ENCODE data around the gene ZKSCAN2. TPM values are rescaled to one million over a fixed set of nuclear protein-coding genes. Genes with fewer than 3 reads are reported as not detected.

Gene ZKSCAN2
- total and polyA plus RNA-seq, 9 of the 15 experiments (the other 6 are each of a cell fraction or from before 2014, with no cell fraction given), result 1.3 to 9.5 (median 4.2) TPM

DNA sequence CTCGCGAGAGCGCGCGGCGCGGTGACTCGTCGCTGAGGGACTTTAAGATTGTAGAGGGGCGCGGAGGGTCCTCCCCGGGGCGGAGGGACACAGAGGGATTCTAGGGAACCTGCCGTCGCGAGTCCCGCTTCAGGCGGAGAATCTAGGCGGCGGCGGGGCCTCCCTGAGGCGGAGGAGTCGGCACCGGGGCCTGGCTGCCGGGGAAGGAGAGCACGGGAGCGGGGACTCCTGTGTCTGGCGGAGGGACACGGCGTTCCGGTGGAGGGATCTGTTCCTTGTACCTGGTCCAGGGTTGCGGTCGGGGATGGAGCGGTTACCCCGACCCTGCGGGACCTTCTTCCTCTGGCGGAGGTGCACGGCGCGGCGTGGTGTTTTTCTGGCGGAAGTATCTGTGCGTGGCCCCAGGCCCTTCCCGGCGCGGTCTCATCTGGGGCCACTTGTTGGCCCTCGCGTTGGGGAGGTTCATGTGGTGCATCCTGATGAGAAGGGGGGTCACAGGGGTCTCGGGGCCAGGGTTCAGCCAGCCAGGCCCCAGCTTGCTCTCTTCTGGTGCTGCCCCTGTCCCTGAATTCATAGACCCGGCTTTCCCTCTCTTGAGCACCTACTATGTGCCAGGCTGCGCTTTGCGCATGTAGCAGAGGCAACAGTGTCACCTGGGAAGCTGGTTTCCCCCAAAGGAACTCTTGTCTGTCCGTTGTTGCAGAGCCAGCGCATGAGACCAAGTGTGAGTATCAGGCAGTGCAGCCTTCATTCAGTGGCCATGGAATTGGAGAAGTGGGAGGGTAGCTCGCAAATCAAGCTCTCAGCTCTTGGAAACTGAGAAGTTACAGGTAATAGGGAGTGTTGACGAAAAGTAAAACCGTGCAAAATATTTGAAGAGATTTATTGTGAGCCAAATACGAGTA lies 563 bp upstream of the ZKSCAN2 start (continued):
- TF ChIP-seq KLF6 (CRISPR knock-in tag; IDR thresholded peaks at IDR 0.05; ENCODE audit: borderline replicate concordance) (peak; percentile 67; the same call in 1 of the 2 replicates), PYGO2 (tag; IDR thresholded peaks at IDR 0.05) (no peak), TRIM28 (IDR thresholded peaks at IDR 0.05) (no peak), NFE2L1 (tag; IDR thresholded peaks at IDR 0.05; ENCODE audit: borderline replicate concordance, low read depth) (no peak), KLF10 (CRISPR knock-in tag; IDR thresholded peaks at IDR 0.05) (no peak), NFYB (IDR thresholded peaks at IDR 0.05; ENCODE audit: extremely low read depth, insufficient read length) (no peak)
- TF ChIP-seq, protein P1, sequence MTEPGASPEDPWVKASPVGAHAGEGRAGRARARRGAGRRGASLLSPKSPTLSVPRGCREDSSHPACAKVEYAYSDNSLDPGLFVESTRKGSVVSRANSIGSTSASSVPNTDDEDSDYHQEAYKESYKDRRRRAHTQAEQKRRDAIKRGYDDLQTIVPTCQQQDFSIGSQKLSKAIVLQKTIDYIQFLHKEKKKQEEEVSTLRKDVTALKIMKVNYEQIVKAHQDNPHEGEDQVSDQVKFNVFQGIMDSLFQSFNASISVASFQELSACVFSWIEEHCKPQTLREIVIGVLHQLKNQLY (CRISPR knock-in tag; conservative IDR thresholded peaks at IDR 0.05), result no peak
- TF ChIP-seq, protein P2, sequence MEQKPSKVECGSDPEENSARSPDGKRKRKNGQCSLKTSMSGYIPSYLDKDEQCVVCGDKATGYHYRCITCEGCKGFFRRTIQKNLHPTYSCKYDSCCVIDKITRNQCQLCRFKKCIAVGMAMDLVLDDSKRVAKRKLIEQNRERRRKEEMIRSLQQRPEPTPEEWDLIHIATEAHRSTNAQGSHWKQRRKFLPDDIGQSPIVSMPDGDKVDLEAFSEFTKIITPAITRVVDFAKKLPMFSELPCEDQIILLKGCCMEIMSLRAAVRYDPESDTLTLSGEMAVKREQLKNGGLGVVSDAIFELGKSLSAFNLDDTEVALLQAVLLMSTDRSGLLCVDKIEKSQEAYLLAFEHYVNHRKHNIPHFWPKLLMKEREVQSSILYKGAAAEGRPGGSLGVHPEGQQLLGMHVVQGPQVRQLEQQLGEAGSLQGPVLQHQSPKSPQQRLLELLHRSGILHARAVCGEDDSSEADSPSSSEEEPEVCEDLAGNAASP (IDR thresholded peaks at IDR 0.05), result no peak
- TF ChIP-seq, protein P3, sequence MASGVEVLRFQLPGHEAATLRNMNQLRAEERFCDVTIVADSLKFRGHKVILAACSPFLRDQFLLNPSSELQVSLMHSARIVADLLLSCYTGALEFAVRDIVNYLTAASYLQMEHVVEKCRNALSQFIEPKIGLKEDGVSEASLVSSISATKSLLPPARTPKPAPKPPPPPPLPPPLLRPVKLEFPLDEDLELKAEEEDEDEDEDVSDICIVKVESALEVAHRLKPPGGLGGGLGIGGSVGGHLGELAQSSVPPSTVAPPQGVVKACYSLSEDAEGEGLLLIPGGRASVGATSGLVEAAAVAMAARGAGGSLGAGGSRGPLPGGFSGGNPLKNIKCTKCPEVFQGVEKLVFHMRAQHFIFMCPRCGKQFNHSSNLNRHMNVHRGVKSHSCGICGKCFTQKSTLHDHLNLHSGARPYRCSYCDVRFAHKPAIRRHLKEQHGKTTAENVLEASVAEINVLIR (CRISPR knock-in tag; IDR thresholded peaks at IDR 0.05), result no peak
- TF ChIP-seq, protein P4, sequence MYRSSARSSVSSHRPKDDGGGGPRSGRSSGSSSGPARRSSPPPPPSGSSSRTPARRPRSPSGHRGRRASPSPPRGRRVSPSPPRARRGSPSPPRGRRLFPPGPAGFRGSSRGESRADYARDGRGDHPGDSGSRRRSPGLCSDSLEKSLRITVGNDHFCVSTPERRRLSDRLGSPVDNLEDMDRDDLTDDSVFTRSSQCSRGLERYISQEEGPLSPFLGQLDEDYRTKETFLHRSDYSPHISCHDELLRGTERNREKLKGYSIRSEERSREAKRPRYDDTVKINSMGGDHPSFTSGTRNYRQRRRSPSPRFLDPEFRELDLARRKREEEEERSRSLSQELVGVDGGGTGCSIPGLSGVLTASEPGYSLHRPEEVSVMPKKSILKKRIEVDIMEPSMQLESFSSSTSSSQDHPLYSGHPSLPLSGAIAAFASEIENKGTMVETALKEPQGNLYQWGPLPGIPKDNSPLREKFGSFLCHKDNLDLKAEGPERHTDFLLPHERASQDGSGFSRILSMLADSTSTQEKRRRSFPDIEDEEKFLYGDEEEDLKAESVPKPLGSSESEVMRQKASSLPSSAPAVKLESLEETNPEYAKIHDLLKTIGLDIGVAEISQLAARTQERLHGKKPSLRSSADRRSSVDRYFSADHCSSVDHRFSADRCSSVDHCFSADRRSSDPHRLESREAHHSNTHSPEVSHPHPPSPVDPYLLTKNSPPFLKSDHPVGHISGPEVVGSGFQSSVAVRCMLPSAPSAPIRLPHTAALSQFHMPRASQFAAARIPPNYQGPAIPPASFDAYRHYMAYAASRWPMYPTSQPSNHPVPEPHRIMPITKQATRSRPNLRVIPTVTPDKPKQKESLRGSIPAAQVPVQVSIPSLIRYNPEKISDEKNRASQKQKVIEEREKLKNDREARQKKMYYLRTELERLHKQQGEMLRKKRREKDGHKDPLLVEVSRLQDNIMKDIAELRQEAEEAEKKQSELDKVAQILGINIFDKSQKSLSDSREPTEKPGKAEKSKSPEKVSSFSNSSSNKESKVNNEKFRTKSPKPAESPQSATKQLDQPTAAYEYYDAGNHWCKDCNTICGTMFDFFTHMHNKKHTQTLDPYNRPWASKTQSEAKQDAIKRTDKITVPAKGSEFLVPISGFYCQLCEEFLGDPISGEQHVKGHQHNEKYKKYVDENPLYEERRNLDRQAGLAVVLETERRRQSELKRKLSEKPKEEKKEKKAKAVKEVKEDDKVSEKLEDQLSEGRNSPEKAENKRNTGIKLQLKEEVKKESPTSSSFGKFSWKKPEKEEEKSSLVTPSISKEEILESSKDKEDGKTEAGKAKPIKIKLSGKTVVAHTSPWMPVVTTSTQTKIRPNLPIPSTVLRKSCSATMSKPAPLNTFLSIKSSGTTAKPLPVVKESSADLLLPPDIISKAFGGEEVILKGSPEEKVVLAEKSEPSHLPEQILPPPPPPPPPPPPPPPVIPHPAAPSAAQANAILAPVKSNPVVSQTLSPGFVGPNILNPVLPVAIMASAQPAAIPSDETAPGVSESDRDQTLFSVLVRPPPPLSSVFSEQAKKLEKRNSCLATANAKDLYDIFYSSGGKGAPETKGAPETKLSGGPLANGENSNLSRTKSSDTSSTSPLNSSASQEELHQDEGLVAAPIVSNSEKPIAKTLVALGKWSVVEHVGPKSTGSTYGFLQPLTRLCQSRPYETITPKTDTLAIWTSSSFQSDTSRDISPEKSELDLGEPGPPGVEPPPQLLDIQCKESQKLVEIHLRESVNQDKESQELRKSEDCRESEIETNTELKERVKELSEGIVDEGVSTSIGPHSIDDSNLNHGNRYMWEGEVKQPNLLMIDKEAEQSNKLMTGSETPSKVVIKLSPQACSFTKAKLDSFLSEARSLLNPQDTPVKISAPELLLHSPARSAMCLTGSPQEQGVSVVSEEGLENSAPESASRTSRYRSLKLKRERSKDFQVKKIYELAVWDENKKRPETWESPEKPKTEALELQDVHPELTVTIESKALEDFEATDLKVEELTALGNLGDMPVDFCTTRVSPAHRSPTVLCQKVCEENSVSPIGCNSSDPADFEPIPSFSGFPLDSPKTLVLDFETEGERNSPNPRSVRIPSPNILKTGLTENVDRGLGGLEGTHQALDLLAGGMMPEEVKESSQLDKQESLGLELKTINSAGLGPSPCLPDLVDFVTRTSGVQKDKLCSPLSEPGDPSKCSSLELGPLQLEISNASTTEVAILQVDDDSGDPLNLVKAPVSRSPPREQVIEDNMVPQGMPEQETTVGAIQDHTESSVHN (IDR thresholded peaks at IDR 0.05; ENCODE audit: borderline replicate concordance in 1 of 2, low read depth in 1 of 2), result no peak
- TF ChIP-seq, protein P5, sequence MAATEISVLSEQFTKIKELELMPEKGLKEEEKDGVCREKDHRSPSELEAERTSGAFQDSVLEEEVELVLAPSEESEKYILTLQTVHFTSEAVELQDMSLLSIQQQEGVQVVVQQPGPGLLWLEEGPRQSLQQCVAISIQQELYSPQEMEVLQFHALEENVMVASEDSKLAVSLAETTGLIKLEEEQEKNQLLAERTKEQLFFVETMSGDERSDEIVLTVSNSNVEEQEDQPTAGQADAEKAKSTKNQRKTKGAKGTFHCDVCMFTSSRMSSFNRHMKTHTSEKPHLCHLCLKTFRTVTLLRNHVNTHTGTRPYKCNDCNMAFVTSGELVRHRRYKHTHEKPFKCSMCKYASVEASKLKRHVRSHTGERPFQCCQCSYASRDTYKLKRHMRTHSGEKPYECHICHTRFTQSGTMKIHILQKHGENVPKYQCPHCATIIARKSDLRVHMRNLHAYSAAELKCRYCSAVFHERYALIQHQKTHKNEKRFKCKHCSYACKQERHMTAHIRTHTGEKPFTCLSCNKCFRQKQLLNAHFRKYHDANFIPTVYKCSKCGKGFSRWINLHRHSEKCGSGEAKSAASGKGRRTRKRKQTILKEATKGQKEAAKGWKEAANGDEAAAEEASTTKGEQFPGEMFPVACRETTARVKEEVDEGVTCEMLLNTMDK (IDR thresholded peaks at IDR 0.05; ENCODE audit: borderline replicate concordance, insufficient read depth, low read depth, low read length, poor library complexity, severe bottlenecking), result no peak
